Skeletal muscle satellite cell (primary cell): ENCODE measurements around the gene TXLNG.

ENCODE experiments used
- H3K27me3 ChIP-seq: 2 replicates; pipeline ENCODE4 v1.7.0; 2013; ENCODE audit warnings: low read length; ENCODE audit not compliant: control insufficient read depth, insufficient read depth
- H3K36me3 ChIP-seq: 2 replicates; pipeline ENCODE4 v1.7.0; 2013; ENCODE audit warnings: mild to moderate bottlenecking, control low read depth, low read length; ENCODE audit not compliant: insufficient read depth
- H3K4me1 ChIP-seq: 2 replicates; pipeline ENCODE4 v1.7.0; 2013; ENCODE audit warnings: low read length; ENCODE audit not compliant: control insufficient read depth, insufficient read depth
- H3K4me2 ChIP-seq: 2 replicates; pipeline ENCODE4 v1.7.0; 2013; ENCODE audit warnings: mild to moderate bottlenecking, low read length
- H3K4me3 ChIP-seq: 2 replicates; pipeline ENCODE4 v1.7.0; 2013; ENCODE audit warnings: low read length
- H3K9ac ChIP-seq: 2 replicates; pipeline ENCODE4 v1.7.0; 2013; ENCODE audit warnings: mild to moderate bottlenecking, low read depth, low read length, moderate library complexity
- H3K9me3 ChIP-seq: replicated peaks from 2 replicates; pipeline ENCODE4 v1.7.0; 2013; ENCODE audit warnings: mild to moderate bottlenecking, control low read depth, low read length

TXLNG gene

GRCh38 chrX:16825264-16826035, 39.2 kb downstream of the TXLNG start:
- Histone ChIP-seq H3K4me2 (no peak overlapping the region), H3K4me3 (no peak overlapping the region), H3K36me3 (peaks cover 11% of the 10 kb centered on the region), H3K27me3 (no peaks in the 10 kb centered on the region), H3K9ac (no peak overlapping the region), H3K9me3 (no peaks in the 10 kb centered on the region), H3K4me1 (peaks cover 34% of the 10 kb centered on the region)

DNA sequence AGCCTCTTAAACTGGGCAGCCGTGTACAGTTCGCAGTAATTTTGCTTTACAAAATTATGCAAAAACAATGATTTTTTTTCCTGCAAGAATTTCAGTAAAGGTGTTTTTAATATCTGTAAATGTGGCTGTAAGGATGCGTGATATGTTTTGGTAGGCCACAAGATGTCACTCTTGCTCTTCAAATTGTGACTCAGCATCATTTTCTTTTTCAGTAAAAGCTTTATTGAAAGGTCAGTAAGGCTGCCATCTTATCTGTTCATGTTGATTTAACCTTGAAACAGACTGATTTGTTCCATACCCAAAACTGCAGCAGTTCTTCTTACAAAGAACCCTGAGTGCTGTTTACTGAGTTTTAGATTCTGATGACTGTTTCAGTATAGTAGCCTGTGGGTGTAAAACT, 39.9 kb downstream of the TXLNG start:
- Histone ChIP-seq H3K9me3 (no peaks in the 10 kb centered on the region), H3K36me3 (peaks cover 10% of the 10 kb centered on the region), H3K27me3 (no peaks in the 10 kb centered on the region), H3K4me1 (peaks cover 34% of the 10 kb centered on the region), H3K9ac (no peak overlapping the region), H3K4me3 (no peak overlapping the region), H3K4me2 (no peak overlapping the region)

- peaks cover 32% of the 10 kb centered on the region for H3K4me1 ChIP-seq
- no peak overlapping the region for H3K4me2 ChIP-seq
- peaks cover 14% of the 10 kb centered on the region for H3K36me3 ChIP-seq
- H3K27me3 ChIP-seq = no peaks in the 10 kb centered on the region
- H3K9me3 ChIP-seq = no peaks in the 10 kb centered on the region
- H3K9ac ChIP-seq = no peak overlapping the region
- no peak overlapping the region for H3K4me3 ChIP-seq
These were observed 41.0 kb downstream of the TXLNG start for GRCh38 chrX:16827225-16827624.

DNA sequence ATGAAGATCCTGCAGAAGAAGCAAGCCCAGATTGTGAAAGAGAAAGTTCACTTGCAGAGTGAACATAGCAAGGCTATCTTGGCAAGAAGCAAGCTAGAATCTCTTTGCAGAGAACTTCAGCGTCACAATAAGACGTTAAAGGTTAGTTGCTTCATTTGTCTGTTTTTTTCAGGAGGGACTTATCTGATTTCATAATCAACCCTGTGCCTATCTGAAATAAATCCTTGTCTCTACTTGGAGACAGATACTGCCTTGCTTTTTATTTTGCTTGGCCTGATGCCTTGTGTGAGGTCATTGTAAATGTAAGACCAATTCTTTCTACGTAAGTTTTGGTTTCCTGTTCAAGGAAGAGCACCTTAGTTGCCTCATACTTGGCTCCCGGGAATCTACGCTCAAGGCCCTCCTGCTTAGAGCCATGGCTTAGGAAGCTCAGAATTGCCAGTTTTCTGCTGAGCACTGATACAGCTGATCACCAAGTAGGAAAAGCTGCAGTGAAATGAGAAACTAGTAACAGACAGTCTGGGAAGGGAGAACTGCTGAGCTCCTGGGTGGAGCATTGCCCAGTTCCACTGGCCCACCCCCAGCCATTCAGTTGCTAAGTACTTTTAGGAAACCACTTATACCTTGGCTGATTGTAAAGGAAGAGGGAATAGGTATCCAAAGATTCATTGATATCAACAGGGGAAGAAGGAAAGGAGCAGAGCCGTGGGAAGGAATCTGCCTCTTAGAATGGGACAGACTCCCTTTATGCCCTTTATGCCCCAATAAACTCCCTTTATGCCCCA, 42.0 kb downstream of the TXLNG start:
- Histone ChIP-seq H3K4me1 (peaks cover 21% of the 10 kb centered on the region), H3K4me3 (no peak overlapping the region), H3K36me3 (peaks cover 20% of the 10 kb centered on the region), H3K27me3 (no peaks in the 10 kb centered on the region), H3K4me2 (no peak overlapping the region), H3K9ac (no peak overlapping the region), H3K9me3 (no peaks in the 10 kb centered on the region)

- Histone ChIP-seq H3K4me3 (no peak overlapping the region), H3K9ac (no peak overlapping the region), H3K36me3 (peaks cover 49% of the 10 kb centered on the region), H3K4me2 (no peak overlapping the region), H3K4me1 (peaks cover 13% of the 10 kb centered on the region), H3K27me3 (no peaks in the 10 kb centered on the region), H3K9me3 (no peaks in the 10 kb centered on the region)
These were observed 46.0 kb downstream of the TXLNG start for GRCh38 chrX:16832301-16832700.

DNA sequence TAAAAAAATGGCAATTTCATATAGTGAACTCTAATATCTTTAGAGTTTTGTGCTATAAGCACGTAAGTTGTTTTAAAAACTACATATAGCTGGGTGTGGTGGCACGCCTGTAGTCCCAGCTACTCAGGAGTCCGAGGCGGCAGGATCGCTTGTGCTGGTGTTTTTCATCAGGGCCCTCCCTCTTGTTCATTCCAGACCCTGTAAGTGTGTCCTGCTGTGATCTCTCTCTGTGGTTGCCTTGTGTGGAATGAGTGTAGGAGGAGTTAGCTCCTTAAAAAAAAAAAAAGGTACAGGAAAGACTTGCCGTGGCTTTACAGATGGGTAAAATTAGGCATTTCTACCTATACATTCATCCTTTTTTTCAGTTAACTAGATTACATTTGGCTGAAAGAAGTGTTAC, 48.5 kb downstream of the TXLNG start:
- Histone ChIP-seq H3K36me3 (peaks cover 58% of the 10 kb centered on the region), H3K4me1 (peaks cover 25% of the 10 kb centered on the region), H3K27me3 (no peaks in the 10 kb centered on the region)

DNA sequence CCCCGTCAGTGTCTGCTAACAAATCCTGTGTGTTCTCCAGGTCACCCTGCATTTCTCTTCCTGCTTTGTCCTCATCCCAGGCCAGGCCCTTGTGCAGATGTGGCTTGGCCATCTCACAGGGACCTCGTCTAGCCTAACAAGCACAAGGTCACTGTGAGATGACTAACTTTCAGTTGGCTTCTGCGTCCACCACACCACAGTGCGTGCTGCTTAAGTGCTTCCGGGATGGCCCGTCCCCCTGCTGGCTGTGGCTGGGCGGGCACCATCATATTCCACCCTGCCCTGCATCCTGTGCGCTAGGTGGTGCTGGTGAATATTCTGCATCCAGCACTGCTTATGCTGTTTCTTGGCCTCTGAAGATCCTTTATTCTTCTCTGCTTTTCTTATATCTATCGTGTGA, 50.1 kb downstream of the TXLNG start:
- Histone ChIP-seq H3K36me3 (peaks cover 60% of the 10 kb centered on the region), H3K4me2 (no peak overlapping the region)

More for the DNA sequence above, 48.5 kb downstream of the TXLNG start:
- no peak overlapping the region for H3K4me3 ChIP-seq
- H3K9me3 ChIP-seq = no peaks in the 10 kb centered on the region
- H3K4me2 ChIP-seq = no peak overlapping the region
- no peak overlapping the region for H3K9ac ChIP-seq

GRCh38 chrX:16838202-16839066, 52.2 kb downstream of the TXLNG start:
- peak overlapping the region; percentile 53 for H3K4me2 ChIP-seq
- peaks cover 65% of the 10 kb centered on the region for H3K36me3 ChIP-seq
- H3K9me3 ChIP-seq = no peaks in the 10 kb centered on the region
- no peaks in the 10 kb centered on the region for H3K27me3 ChIP-seq
- peak overlapping the region; percentile 14 for H3K9ac ChIP-seq
- H3K4me1 ChIP-seq = peaks cover 38% of the 10 kb centered on the region
- peak overlapping the region; percentile 5 for H3K4me3 ChIP-seq

More for the DNA sequence above, 50.1 kb downstream of the TXLNG start:
- H3K4me1 ChIP-seq = peaks cover 29% of the 10 kb centered on the region
- no peak overlapping the region for H3K4me3 ChIP-seq
- H3K9me3 ChIP-seq = no peaks in the 10 kb centered on the region
- H3K9ac ChIP-seq = no peak overlapping the region
- no peaks in the 10 kb centered on the region for H3K27me3 ChIP-seq

DNA sequence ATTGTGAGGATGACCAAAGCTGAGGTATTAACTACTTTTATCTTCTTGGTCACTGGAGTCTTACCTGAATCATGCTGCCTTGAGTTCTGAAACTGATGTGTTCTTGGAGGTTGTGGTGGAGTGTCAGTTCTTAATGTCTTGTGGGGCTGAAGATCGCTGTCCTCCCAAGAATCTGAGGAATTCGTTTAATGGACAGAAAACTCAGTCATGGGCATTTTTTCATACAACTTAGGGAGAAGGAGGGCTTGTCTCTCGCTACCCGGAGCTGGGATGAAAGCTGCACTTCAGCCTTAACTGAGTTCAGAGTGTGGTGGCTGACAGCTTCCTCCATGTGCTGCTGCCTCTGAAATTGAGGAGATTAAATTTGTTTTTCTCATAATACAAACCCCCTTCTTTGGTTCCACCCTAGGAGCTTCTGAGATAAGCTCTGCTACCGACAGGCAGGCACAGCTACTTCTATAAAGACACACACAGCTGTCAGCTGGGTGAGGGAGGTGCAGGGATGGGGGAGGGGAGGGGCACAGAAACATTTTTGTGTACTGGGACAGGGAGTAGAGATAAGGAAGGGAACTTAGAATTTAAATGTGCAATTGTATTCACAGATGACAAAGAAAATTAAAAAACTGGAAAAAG, 53.1 kb downstream of the TXLNG start:
- H3K4me3 ChIP-seq = peak overlapping the region; percentile 5
- no peaks in the 10 kb centered on the region for H3K9me3 ChIP-seq
- H3K4me1 ChIP-seq = peaks cover 42% of the 10 kb centered on the region
- H3K4me2 ChIP-seq = no peak overlapping the region
- H3K9ac ChIP-seq = no peak overlapping the region
- peaks cover 61% of the 10 kb centered on the region for H3K36me3 ChIP-seq
- no peaks in the 10 kb centered on the region for H3K27me3 ChIP-seq

DNA sequence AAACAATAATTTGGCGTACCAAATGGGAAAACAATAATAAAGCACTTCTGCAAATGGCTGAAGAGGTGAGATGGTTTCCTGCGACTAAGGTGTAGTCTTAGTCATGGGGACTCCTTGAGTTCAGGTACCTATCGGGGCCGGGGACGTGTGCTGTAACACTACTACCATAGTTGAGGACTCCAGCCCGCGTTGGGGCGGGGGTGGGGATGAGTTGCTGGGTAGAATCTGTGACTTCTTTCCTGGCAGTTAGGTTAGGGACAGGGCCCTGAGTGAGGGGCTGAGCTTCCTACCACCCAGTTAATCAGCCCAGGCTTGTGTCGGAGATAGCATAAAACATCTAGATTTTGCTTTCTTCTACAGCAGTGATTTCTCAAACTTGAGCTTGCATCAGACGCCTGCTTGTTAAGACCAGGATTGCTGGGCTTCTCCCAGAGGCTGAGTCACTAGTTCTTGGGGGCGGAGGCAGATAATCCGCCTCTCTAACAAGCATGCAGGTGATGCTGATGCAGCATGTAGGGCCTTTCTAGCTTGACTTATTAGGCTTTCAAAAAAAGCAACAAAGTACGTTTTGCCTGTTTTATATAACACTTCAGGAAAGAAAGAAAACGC, 53.7 kb downstream of the TXLNG start:
- Histone ChIP-seq H3K4me2 (no peak overlapping the region), H3K36me3 (peaks cover 60% of the 10 kb centered on the region), H3K4me3 (no peak overlapping the region), H3K9me3 (no peaks in the 10 kb centered on the region), H3K27me3 (no peaks in the 10 kb centered on the region), H3K9ac (no peak overlapping the region), H3K4me1 (peaks cover 42% of the 10 kb centered on the region)
